Tongue (tissue), 2 donors: Measurements from ENCODE around the gene LYRM1. TPM values are rescaled to one million over a fixed set of nuclear protein-coding genes. Genes with fewer than 3 reads are reported as not detected.
"Not testable (repeated sequence)": the region's sequence is repeated elsewhere in the genome, so short reads cannot be mapped to it uniquely, and the experiment has no call there.

Experiments used
- DNase-seq: peaks from one replicate; pipeline ENCODE4 v3.0.0-alpha.2; 2015
- total RNA-seq: library from RNA; depleted of rRNA; stranded (reverse); fragments of >200 nt; gene quantifications from one replicate; pipeline ENCODE4 v1.2.3, GENCODE V29; 2014

LYRM1 gene
- total RNA-seq, 1 donor from 2014 or later, result 27.6 TPM

- DNase-seq, result no peak
Measured at GRCh38 chr16:20937736-20938135, 37.2 kb downstream of the LYRM1 start.

GRCh38 chr16:20938426-20938825 is 37.9 kb downstream of the LYRM1 start:
- no peak for DNase-seq

- DNase-seq, result no peak
Measured at GRCh38 chr16:20939611-20940010, 39.0 kb downstream of the LYRM1 start.

- no peak for DNase-seq
Measured at GRCh38 chr16:20940871-20941635, 40.5 kb downstream of the LYRM1 start.

GRCh38 chr16:20941636-20941926 is 41.0 kb downstream of the LYRM1 start:
- no peak for DNase-seq

GRCh38 chr16:20942256-20942655 is 41.7 kb downstream of the LYRM1 start:
- DNase-seq, result no peak

- DNase-seq, result no peak
Measured at GRCh38 chr16:20944861-20945574, 44.4 kb downstream of the LYRM1 start.

- DNase-seq, result not testable (repeated sequence)
Measured at GRCh38 chr16:20945575-20945875, 45.0 kb downstream of the LYRM1 start.

GRCh38 chr16:20946015-20946629 is 45.6 kb downstream of the LYRM1 start:
- DNase-seq, result no peak

DNA sequence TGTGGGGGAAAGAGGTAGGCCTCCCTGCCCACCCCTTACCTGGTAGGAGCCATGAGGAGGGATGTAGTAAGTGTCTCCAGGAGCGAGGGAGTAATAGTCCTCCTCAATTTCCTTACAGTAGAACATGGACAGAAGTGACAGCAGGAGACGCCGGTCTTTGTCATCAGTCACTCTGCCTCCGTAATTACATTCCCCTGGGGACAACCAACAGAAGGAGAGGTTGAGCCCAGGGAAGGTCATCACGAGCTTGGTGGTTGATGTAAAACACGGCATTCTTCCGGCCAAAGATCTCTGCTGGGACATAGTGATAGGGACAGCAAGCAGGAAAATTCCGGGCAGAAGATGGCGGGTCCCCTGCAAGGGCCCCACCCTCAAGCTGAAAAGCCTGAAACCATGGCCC is 47.9 kb downstream of the LYRM1 start:
- DNase-seq, result no peak

GRCh38 chr16:20949660-20950059 is 49.1 kb downstream of the LYRM1 start:
- DNase-seq, result no peak

DNA sequence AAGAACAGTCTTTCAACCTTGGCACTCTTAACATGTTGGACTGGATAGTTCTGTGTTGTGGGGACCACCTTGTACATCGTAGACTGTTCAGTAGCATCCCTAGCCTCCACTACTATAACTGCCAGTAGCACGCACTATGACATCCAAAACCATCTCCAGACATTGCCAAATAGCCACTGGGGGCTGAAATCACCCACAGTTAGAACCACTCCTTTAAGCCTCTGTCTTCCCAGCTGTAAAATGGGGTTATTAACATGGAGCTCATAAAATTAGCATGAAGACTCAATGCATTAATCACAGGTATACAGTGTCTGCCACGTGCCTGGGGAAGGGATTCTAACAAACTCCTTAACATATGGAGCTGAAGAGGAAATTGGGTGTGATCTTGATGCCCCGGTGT is 49.7 kb downstream of the LYRM1 start:
- no peak for DNase-seq

DNA sequence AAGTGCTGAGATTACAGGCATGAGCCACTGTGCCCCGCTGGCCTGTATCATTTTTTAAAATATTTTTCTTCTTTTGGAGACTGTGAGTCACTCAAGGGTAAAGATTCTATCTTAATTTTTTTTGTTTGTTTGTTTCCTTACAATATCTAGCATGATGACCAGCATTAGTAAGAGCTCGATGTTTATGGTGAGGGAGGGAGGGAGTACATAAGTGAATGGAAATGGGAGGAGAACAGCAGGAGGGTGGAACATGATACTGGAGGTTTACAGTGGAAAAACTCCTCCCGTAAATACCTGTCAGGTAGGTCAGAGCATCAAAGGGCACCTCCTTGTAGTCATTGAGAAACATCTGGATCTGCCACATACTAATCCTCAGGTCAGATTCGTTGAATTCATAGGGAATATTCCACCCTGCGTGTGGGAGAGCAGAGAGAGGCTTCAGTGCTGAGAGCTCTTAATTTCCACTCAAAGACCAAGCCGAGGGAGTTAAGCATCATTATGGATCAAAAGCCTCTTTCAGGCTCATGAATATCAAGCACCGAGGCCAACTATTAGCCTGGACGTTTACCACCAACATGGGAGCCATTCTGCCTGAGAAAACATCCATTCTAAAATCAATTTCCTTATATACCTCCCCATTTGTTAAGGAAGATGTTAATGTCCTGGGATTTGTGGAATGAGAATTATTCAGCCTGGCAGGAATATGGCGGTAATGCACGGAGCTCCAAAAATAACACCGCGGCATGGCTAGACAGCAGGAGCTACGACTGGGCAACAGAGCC is 51.8 kb downstream of the LYRM1 start:
- DNase-seq, result no peak

DNA sequence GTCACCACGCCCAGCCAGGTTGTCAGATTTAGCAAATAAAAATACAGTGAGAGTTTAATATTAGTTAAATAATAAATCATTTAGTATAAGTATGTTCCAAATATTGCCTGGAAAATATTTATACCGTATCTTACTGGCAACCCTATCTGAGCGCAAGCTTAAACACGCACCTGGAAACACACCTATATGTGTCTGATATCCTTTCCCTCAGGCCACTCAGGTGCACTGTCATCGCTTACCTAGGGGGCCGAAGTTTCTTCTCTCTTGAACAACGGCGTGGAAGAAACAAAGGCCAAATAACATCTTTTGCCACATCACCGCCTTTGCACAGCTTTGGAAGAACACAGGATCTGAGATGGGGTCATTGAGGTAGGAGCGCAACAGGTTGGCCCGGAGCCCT is 54.0 kb downstream of the LYRM1 start:
- no peak for DNase-seq

- DNase-seq, result no peak
Measured at GRCh38 chr16:20956319-20956718, 55.7 kb downstream of the LYRM1 start.

GRCh38 chr16:20957153-20957552 is 56.6 kb downstream of the LYRM1 start:
- DNase-seq, result no peak

DNA sequence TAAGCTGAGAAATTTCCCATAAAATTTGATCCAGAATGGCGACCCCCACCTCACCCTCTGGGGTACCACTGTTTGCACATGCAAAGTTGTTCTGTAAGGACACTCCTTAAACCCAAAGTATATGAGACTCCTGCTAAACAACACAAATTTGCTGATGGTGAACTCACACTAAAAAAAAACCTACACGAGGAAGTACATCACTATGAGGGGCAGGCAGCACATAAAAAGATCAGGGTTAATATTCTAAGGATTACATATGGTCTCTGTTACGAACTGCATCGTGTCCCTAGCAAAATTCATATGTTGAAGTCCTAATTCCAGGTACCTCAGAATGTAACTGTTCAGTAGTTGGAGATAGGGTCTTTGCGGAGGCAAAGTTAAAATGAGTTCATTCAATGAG is 60.3 kb downstream of the LYRM1 start:
- DNase-seq, result no peak

- DNase-seq, result no peak
Measured at GRCh38 chr16:20968765-20969164, 68.2 kb downstream of the LYRM1 start.

DNA sequence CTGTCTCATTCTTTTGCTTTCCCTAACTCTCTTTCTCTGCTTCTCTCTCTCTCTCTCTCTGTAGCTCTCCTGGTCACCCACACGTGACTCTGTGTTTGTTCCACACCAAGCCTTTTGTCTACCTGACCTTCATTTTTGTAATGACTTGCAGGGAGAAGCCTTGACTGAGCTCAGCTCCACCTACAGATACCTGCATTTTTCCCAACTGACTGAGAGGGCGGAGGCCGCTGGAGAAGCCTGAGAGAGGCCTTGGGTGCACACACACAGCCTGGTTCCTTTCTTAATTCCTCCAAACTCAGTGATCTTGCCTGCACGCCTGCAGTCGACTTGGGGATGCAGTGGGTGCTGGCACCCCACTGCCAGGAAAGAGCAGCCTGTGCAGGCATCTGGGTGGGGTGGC is 68.8 kb downstream of the LYRM1 start:
- DNase-seq, result no peak

GRCh38 chr16:20971401-20971800 is 70.8 kb downstream of the LYRM1 start:
- no peak for DNase-seq

DNA sequence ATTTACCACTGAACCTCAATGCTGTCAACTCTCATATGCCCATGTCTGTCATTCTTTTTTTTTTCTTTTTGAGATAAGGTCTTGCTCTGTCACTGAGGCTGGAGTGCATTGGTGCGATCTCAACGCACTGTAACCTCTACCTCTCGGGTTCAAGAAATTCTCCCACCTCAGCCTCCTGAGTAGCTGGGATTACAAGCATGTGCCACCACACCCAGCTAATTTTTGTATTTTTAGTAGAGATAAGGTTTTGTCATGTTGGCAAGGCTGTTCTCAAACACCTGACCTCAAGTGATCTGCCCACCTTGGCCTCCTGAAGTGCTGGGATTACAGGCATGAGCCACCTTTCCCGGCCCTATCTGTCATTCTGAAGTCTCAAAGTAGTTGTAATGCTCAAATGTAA is 72.6 kb downstream of the LYRM1 start:
- not testable (repeated sequence) for DNase-seq
